B cell (primary cell): ENCODE data around the gene AGBL4. TPM values are rescaled to one million over a fixed set of nuclear protein-coding genes. Genes with fewer than 3 reads are reported as not detected.

Experiments used
- ATAC-seq: fragments of 200-7000 bp; cut with Tn5 transposase; one replicate; pipeline ENCODE4 v1.10.0; 2021; ENCODE audit warnings: low read depth, mild to moderate bottlenecking, moderate number of reproducible peaks, moderate library complexity
- CTCF ChIA-PET: fragments of 350-600 bp; sonication (Branson Sonifier 250); formaldehyde crosslinking; loops from one replicate; lab custom pipeline; 2021; ENCODE audit warnings: antibody characterized with exemption, inconsistent platforms; lab: Charles Lee
- POLR2A ChIA-PET: fragments of 350-600 bp; sonication (Branson Sonifier 250); formaldehyde crosslinking; loops from one replicate; lab custom pipeline; 2021; ENCODE audit warnings: antibody characterized with exemption; lab: Charles Lee
- DNase-seq: peaks from one replicate; pipeline ENCODE4 v3.0.0; 2013
- H2AFZ ChIP-seq: 2 replicates; pipeline ENCODE4 v1.6.1; 2012; ENCODE audit warnings: mild to moderate bottlenecking, low read depth, low read length; ENCODE audit not compliant: insufficient read depth, poor library complexity, severe bottlenecking
- H3K27ac ChIP-seq, 2 donors: 1 replicate in 1 of 2; 2 replicates in 1 of 2; pipeline ENCODE4 v1.5.1; 2012 to 2013; ENCODE audit warnings: low read length in 2 of 2, mild to moderate bottlenecking in 2 of 2, moderate library complexity in 1 of 2
- H3K27me3 ChIP-seq, 4 experiments: fragments of 200-600 bp in 1 of 4; sonication (generic) in 1 of 4; replicated peaks in 1 of 4; 1 replicate in 2 of 4; 2 replicates in 2 of 4; pipeline versions ENCODE4 v1.6.1 to v1.7.0; 2013 to 2016; ENCODE audit warnings: low read length in 3 of 4, mild to moderate bottlenecking in 2 of 4, mixed read lengths in 1 of 4, moderate library complexity in 1 of 4; ENCODE audit not compliant: insufficient read depth in 4 of 4, control insufficient read depth in 3 of 4; ENCODE audit errors: control extremely low read depth in 1 of 4
- H3K36me3 ChIP-seq, 2 experiments: replicated peaks in 1 of 2; 1 replicate in 1 of 2; 2 replicates in 1 of 2; pipeline versions ENCODE4 v1.6.1 to v1.7.1; 2013; ENCODE audit warnings: low read length in 1 of 2; ENCODE audit not compliant: insufficient read depth in 2 of 2, control insufficient read depth in 1 of 2; ENCODE audit errors: control extremely low read depth in 1 of 2, extremely low read depth in 1 of 2
- H3K4me1 ChIP-seq, 2 donors: fragments of 200-600 bp in 1 of 2; sonication (generic) in 1 of 2; 1 replicate in 1 of 2; 2 replicates in 1 of 2; pipeline versions ENCODE4 v1.5.1 to v1.6.1; 2013 to 2017; ENCODE audit warnings: low read length in 2 of 2; ENCODE audit not compliant: control insufficient read depth in 2 of 2, insufficient read depth in 2 of 2
- H3K4me2 ChIP-seq: replicated peaks from 2 replicates; pipeline ENCODE3; 2012; ENCODE audit warnings: mild to moderate bottlenecking, low read depth, low read length; ENCODE audit not compliant: poor library complexity, severe bottlenecking
- H3K4me3 ChIP-seq, 5 experiments: fragments of 200-600 bp in 1 of 5; sonication (generic) in 1 of 5; 1 replicate in 3 of 5; 2 replicates in 2 of 5; pipeline versions ENCODE4 v1.5.1 to v1.7.0; 2011 to 2016; ENCODE audit warnings: low read length in 4 of 5, mild to moderate bottlenecking in 4 of 5, low read depth in 2 of 5, control low read depth in 1 of 5, moderate library complexity in 1 of 5; ENCODE audit not compliant: insufficient read depth in 1 of 5; ENCODE audit errors: control extremely low read depth in 1 of 5, extremely low read depth in 1 of 5
- H3K79me2 ChIP-seq: fragments of 200-600 bp; sonication (generic); one replicate; pipeline ENCODE4 v1.6.0; 2016; ENCODE audit warnings: low read length; ENCODE audit not compliant: control insufficient read depth, insufficient read depth
- H3K9ac ChIP-seq: fragments of 200-600 bp; sonication (generic); 2 replicates; pipeline ENCODE4 v1.6.1; 2017; ENCODE audit warnings: mild to moderate bottlenecking, low read length, moderate library complexity
- H3K9me3 ChIP-seq, 3 donors: one replicate each; pipeline versions ENCODE4 v1.6.1 to v1.7.1; 2013; ENCODE audit warnings: low read length in 2 of 3; ENCODE audit not compliant: control insufficient read depth in 2 of 3, insufficient read depth in 1 of 3; ENCODE audit errors: control extremely low read depth in 1 of 3
- H4K20me1 ChIP-seq: 2 replicates; pipeline ENCODE4 v1.6.0; 2012; ENCODE audit warnings: mild to moderate bottlenecking, low read length; ENCODE audit not compliant: insufficient read depth, control insufficient read depth, poor library complexity, severe bottlenecking
- H3K27ac Mint-ChIP-seq: one replicate; pipeline ENCODE4 v1.8.0; 2021; ENCODE audit warnings: mixed read lengths
- H3K27me3 Mint-ChIP-seq: one replicate; pipeline ENCODE4 v1.8.0; 2021; ENCODE audit warnings: mixed read lengths
- H3K4me1 Mint-ChIP-seq: one replicate; pipeline ENCODE4 v1.8.0; 2021; ENCODE audit warnings: mixed read lengths
- H3K4me3 Mint-ChIP-seq: one replicate; pipeline ENCODE4 v1.8.0; 2021; ENCODE audit warnings: mixed read lengths
- H3K9me3 Mint-ChIP-seq: one replicate; pipeline ENCODE4 v1.8.0; 2022; ENCODE audit warnings: mixed read lengths; ENCODE audit not compliant: insufficient read depth
- EZH2 ChIP-seq: IDR thresholded peaks from 2 replicates; pipeline ENCODE4 v1.6.1; 2012; ENCODE audit warnings: borderline replicate concordance, low read depth, mild to moderate bottlenecking, moderate library complexity, low read length; ENCODE audit not compliant: insufficient read depth, poor library complexity, severe bottlenecking
- WGBS: methylation state at CpG from one replicate; pipeline ENCODE4 v1.1.5; 2013; ENCODE audit warnings: missing lambda C conversion rate; ENCODE audit not compliant: insufficient coverage; 5-methylcytosine and 5-hydroxymethylcytosine counted together
- intact Hi-C: fragments of 100-400 bp; cut with micrococcal nuclease; formaldehyde crosslinking; loops from one replicate; pipeline ENCODE4 v1.10.0; 2022
- polyA plus RNA-seq: library from polyadenylated mRNA; depleted of rRNA; stranded (reverse); fragments of >200 nt; gene quantifications from 2 replicates; pipeline ENCODE4 v1.2.3, GENCODE V29; 2012
- small RNA-seq: library from RNA; depleted of rRNA; stranded (forward); fragments of <200 nt; gene quantifications from one replicate; pipeline ENCODE3, GENCODE V24; 2012; ENCODE audit warnings: low replicate concordance, low read depth; ENCODE audit not compliant: insufficient read length
- total RNA-seq, 2 donors: library from RNA; stranded (reverse); fragments of 120-200 nt in 1 of 2; gene quantifications; 1 replicate in 1 of 2; 2 replicates in 1 of 2; pipeline versions ENCODE4 v1.2.3 to v1.2.4, GENCODE V29; 2013 to 2022
- TF ChIP-seq, protein P1 (sequence below): fragments of 200-600 bp; IDR thresholded peaks from one replicate; pipeline ENCODE4 v1.8.0; 2022; ENCODE audit warnings: antibody characterized with exemption, mild to moderate bottlenecking

Gene AGBL4
- total and polyA plus RNA-seq, 2 donors (not counting 1 experiment from before 2014, with no cell fraction given) = 0.07 to 0.12 TPM

DNA sequence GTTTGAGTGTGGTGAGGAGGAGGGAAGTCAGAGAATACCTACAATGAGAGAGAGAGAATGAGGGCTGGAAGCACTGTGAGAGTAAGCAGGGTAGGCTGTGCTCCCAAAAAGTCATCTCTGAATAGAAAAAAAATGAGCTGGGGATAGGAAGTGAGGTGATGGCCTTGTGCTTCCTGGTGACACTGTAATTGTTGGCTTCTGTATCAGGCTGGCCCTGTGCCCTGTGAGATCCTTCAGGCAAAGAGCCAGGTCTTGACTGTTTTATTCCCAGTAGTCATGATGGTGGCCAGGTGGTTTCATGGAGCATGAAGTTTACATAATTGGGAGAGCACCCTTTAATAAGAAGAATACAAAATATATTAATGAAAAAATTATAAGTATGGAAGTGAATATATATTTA lies 1531.4 kb downstream of the AGBL4 start:
- no peak for ATAC-seq
- no peaks in the 10 kb centered on the region for H3K4me1 ChIP-seq

GRCh38 chr1:48488721-48489120 lies 1535.0 kb downstream of the AGBL4 start:
- ChIA-PET CTCF (no interaction called here), POLR2A (no interaction called here)
- 80% methylated on average over 1 of the region's 2 CpGs for WGBS
- Histone ChIP-seq H3K9ac (no peak overlapping the region), H3K36me3 (no peaks in the 10 kb centered on the region), H3K27me3 (no peaks in the 10 kb centered on the region), H4K20me1 (no peaks in the 10 kb centered on the region), H3K4me1 (no peaks in the 10 kb centered on the region), H3K9me3 (no peaks in the 10 kb centered on the region), H3K79me2 (no peaks in the 10 kb centered on the region), H2AFZ (no peak overlapping the region), H3K4me3 (no peak overlapping the region), H3K4me2 (no peak overlapping the region), H3K27ac (no peak overlapping the region)
- TF ChIP-seq EZH2 = no peak
- TF ChIP-seq, protein P1, sequence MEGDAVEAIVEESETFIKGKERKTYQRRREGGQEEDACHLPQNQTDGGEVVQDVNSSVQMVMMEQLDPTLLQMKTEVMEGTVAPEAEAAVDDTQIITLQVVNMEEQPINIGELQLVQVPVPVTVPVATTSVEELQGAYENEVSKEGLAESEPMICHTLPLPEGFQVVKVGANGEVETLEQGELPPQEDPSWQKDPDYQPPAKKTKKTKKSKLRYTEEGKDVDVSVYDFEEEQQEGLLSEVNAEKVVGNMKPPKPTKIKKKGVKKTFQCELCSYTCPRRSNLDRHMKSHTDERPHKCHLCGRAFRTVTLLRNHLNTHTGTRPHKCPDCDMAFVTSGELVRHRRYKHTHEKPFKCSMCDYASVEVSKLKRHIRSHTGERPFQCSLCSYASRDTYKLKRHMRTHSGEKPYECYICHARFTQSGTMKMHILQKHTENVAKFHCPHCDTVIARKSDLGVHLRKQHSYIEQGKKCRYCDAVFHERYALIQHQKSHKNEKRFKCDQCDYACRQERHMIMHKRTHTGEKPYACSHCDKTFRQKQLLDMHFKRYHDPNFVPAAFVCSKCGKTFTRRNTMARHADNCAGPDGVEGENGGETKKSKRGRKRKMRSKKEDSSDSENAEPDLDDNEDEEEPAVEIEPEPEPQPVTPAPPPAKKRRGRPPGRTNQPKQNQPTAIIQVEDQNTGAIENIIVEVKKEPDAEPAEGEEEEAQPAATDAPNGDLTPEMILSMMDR = no peak
- no peak overlapping the region for H3K27ac Mint-ChIP-seq
- no peaks in the 10 kb centered on the region for H3K9me3 Mint-ChIP-seq
- H3K4me1 Mint-ChIP-seq = no peaks in the 10 kb centered on the region
- ATAC-seq (no peak), DNase-seq (no peak)
- H3K4me3 Mint-ChIP-seq = no peak overlapping the region
- intact Hi-C loops = no loop called here
- H3K27me3 Mint-ChIP-seq = peaks cover 24% of the 10 kb centered on the region

More for the DNA sequence above, 1531.4 kb downstream of the AGBL4 start:
- TF ChIP-seq EZH2 = no peak
- TF ChIP-seq, protein P1 = no peak
- no peaks in the 10 kb centered on the region for H3K9me3 Mint-ChIP-seq
- no peak overlapping the region for H3K4me2 ChIP-seq
- no peak overlapping the region for H3K4me3 Mint-ChIP-seq
- peaks cover 27% of the 10 kb centered on the region for H3K27me3 Mint-ChIP-seq
- CTCF ChIA-PET = no interaction called here
- POLR2A ChIA-PET = no interaction called here
- no peaks in the 10 kb centered on the region for H3K36me3 ChIP-seq
- H3K27me3 ChIP-seq = no peaks in the 10 kb centered on the region
- no peaks in the 10 kb centered on the region for H3K4me1 Mint-ChIP-seq
- no peak overlapping the region for H3K4me3 ChIP-seq
- DNase-seq = no peak
- no peaks in the 10 kb centered on the region for H4K20me1 ChIP-seq
- intact Hi-C loops = no loop called here
- H3K27ac Mint-ChIP-seq = no peak overlapping the region
- no peak overlapping the region for H3K27ac ChIP-seq
- no peaks in the 10 kb centered on the region for H3K9me3 ChIP-seq
- H3K79me2 ChIP-seq = no peaks in the 10 kb centered on the region
- no peak overlapping the region for H2AFZ ChIP-seq
- no peak overlapping the region for H3K9ac ChIP-seq

Small RNAs within 50 kb of the gene (small RNA-seq; reads per million reads assigned to genes)
- gene AL390023.1 = not detected

Other genes with a start within 250 kb of the AGBL4 start
- gene ELAVL4, start 85.0 kb upstream of the AGBL4 start, total RNA-seq = not detected in 2 replicates
- not detected in 2 replicates for gene ELAVL4, start 85.0 kb upstream of the AGBL4 start, polyA plus RNA-seq